ENCODE measurements around the gene CRYBA2. TPM values are rescaled to one million over a fixed set of nuclear protein-coding genes. Genes with fewer than 3 reads are reported as not detected.

The CRYBA2 gene
- total RNA-seq, 4 donors from 2014 or later, result not detected

GRCh38 chr2:218990612-218991011 lies 2.6 kb downstream of the CRYBA2 start:
- intact Hi-C loops (cut with DNase I; ENCODE audit: low total_unique reads), result no loop called here
- DNase-seq (ENCODE audit: low spot score in 2 of 2), result no peak
- TF ChIP-seq POLR2A (IDR thresholded peaks at IDR 0.05) (no peak), CTCF (IDR thresholded peaks at IDR 0.05) (no peak)
- no peak overlapping the region for H3K4me3 ChIP-seq (ENCODE audit: low read depth, poor library complexity, severe bottlenecking)
- 14 to 19% methylated on average over 6 of the region's 6 CpGs for WGBS, 2 donors

GRCh38 chr2:218990052-218990451 lies 3.2 kb downstream of the CRYBA2 start:
- intact Hi-C loops (cut with DNase I; ENCODE audit: low total_unique reads), result no loop called here
- TF ChIP-seq POLR2A (IDR thresholded peaks at IDR 0.05) (no peak), CTCF (IDR thresholded peaks at IDR 0.05) (no peak)
- no peak for DNase-seq (ENCODE audit: low spot score in 2 of 2)
- WGBS, 2 donors, result 15 to 16% methylated on average over 8 to 9 of the region's 9 CpGs
- H3K4me3 ChIP-seq (ENCODE audit: low read depth, poor library complexity, severe bottlenecking), result no peak overlapping the region

- no peak overlapping the region for H3K4me3 ChIP-seq (ENCODE audit: low read depth, poor library complexity, severe bottlenecking)
- TF ChIP-seq POLR2A (IDR thresholded peaks at IDR 0.05) (no peak), CTCF (IDR thresholded peaks at IDR 0.05) (no peak)
- DNase-seq (ENCODE audit: low spot score in 2 of 2), result no peak
- WGBS, 2 donors, result 45 to 55% methylated on average over 2 of the region's 2 CpGs
- intact Hi-C loops (cut with DNase I; ENCODE audit: low total_unique reads), result no loop called here
These were observed 4.6 kb downstream of the CRYBA2 start for GRCh38 chr2:218988650-218989049.

- H3K4me3 ChIP-seq (ENCODE audit: low read depth, poor library complexity, severe bottlenecking), result no peak overlapping the region
- whole genome bisulfite sequencing, 2 donors, result 46 to 55% methylated on average over 3 of the region's 3 CpGs
- DNase-seq (ENCODE audit: low spot score in 2 of 2), result no peak
- TF ChIP-seq POLR2A (IDR thresholded peaks at IDR 0.05), result no peak
- no peak for TF ChIP-seq CTCF (IDR thresholded peaks at IDR 0.05)
- intact Hi-C loops (cut with DNase I; ENCODE audit: low total_unique reads), result no loop called here
These were observed 5.1 kb downstream of the CRYBA2 start for GRCh38 chr2:218988164-218988563.

- WGBS, 2 donors, result 43 to 64% methylated on average over 4 of the region's 4 CpGs
- TF ChIP-seq POLR2A (IDR thresholded peaks at IDR 0.05), result no peak
- TF ChIP-seq CTCF (IDR thresholded peaks at IDR 0.05), result no peak
- intact Hi-C loops (cut with DNase I; ENCODE audit: low total_unique reads), result no loop called here
- no peak overlapping the region for H3K4me3 ChIP-seq (ENCODE audit: low read depth, poor library complexity, severe bottlenecking)
- DNase-seq (ENCODE audit: low spot score in 2 of 2), result no peak
These were observed 7.0 kb downstream of the CRYBA2 start for GRCh38 chr2:218986148-218986761.

Measured in lower leg skin (tissue), 4 donors.